Gastroesophageal sphincter (tissue), 3 donors: ENCODE measurements around the gene PPP1R37.

ENCODE experiments used
- CTCF ChIP-seq, 4 experiments: fragments of 200-600 bp in 2 of 4; fragments of 450-650 bp in 2 of 4; sonication (generic) in 1 of 4; IDR thresholded peaks; one replicate each; pipeline ENCODE4 v1.5.1; 2017 to 2019; ENCODE audit warnings: antibody characterized with exemption in 4 of 4, mild to moderate bottlenecking in 2 of 4, moderate library complexity in 2 of 4
- EP300 ChIP-seq: sonication (generic); formaldehyde crosslinking; IDR thresholded peaks from one replicate; pipeline ENCODE4 v1.6.1; 2017; ENCODE audit warnings: antibody characterized with exemption, mild to moderate bottlenecking
- POLR2A ChIP-seq, 2 donors: fragments of 450-650 bp; IDR thresholded peaks; one replicate each; pipeline ENCODE4 v1.6.1; 2017; ENCODE audit warnings: antibody characterized with exemption in 2 of 2, mild to moderate bottlenecking in 2 of 2, moderate library complexity in 1 of 2
- POLR2AphosphoS5 ChIP-seq: sonication (generic); formaldehyde crosslinking; IDR thresholded peaks from one replicate; pipeline ENCODE4 v1.6.1; 2017; ENCODE audit warnings: antibody characterized with exemption

DNA sequence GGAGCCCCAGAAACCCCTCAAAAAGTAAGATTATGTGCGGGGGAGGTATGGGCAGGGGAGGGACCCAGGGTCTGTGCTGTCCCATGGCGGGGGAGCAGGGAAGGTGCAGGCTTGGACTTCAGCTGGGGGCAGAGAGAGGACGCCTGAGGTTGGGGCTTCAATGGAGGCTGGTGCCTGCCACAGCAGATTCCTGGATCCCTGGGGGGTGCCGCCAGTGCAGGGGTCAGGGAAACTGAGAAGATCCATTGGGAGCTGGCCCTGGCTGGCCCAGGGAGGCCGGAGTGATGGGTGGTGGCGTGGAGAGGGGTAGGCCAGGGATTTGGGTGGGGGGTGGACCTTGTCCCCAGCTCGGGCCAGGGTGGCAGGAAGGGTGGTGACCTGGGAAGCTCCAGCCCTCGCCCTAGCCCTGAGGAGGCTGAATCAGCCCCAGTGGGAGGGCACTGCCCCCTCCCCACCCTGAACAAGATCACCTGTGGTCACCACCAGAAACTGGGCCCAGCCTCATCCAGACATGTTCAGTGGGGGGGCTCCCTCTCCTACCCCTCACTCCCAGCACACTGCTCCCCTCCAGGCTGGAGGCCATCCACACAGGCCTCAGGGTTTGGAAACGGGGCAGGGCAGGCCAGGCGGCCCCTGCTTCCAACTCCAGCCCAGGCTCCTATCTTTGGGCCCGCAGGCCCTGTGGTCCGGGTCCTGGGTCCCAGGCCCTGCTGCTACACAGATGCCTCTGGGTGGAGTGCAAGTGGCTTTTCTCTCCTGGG, 66.4 kb downstream of the PPP1R37 start:
- TF ChIP-seq CTCF (IDR thresholded peaks at IDR 0.05): no peak
- no peak for TF ChIP-seq EP300
- TF ChIP-seq POLR2A (IDR thresholded peaks at IDR 0.05): no peak
- no peak for TF ChIP-seq POLR2AphosphoS5
